ENCODE measurements around the gene SYNGR1.

- TF ChIP-seq, protein P1, sequence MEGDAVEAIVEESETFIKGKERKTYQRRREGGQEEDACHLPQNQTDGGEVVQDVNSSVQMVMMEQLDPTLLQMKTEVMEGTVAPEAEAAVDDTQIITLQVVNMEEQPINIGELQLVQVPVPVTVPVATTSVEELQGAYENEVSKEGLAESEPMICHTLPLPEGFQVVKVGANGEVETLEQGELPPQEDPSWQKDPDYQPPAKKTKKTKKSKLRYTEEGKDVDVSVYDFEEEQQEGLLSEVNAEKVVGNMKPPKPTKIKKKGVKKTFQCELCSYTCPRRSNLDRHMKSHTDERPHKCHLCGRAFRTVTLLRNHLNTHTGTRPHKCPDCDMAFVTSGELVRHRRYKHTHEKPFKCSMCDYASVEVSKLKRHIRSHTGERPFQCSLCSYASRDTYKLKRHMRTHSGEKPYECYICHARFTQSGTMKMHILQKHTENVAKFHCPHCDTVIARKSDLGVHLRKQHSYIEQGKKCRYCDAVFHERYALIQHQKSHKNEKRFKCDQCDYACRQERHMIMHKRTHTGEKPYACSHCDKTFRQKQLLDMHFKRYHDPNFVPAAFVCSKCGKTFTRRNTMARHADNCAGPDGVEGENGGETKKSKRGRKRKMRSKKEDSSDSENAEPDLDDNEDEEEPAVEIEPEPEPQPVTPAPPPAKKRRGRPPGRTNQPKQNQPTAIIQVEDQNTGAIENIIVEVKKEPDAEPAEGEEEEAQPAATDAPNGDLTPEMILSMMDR (IDR thresholded peaks at IDR 0.05), result no peak
- TF ChIP-seq POLR2A (IDR thresholded peaks at IDR 0.05), result no peak
These were observed 81.5 kb downstream of the SYNGR1 start for GRCh38 chr22:39431216-39431801.

Measured in esophagus squamous epithelium (tissue), 4 donors.